HFF-Myc (cell line): ENCODE measurements around the gene SLIT3.

Experiments used
- DNase-seq: peaks from one replicate; pipeline ENCODE4 v3.0.0-alpha.2; 2011; ENCODE audit warnings: low read depth; ENCODE audit errors: extremely low read depth
- H3K4me3 ChIP-seq: replicated peaks from 2 replicates; pipeline ENCODE4 v1.5.1; 2011; ENCODE audit warnings: low read depth, mild to moderate bottlenecking, control low read depth, low read length
- TF ChIP-seq, protein P1 (sequence below): IDR thresholded peaks from 2 replicates; pipeline ENCODE4 v1.5.1; 2012; ENCODE audit warnings: mild to moderate bottlenecking, low read depth, low read length, control low read depth; ENCODE audit errors: missing control alignments

The SLIT3 gene

DNA sequence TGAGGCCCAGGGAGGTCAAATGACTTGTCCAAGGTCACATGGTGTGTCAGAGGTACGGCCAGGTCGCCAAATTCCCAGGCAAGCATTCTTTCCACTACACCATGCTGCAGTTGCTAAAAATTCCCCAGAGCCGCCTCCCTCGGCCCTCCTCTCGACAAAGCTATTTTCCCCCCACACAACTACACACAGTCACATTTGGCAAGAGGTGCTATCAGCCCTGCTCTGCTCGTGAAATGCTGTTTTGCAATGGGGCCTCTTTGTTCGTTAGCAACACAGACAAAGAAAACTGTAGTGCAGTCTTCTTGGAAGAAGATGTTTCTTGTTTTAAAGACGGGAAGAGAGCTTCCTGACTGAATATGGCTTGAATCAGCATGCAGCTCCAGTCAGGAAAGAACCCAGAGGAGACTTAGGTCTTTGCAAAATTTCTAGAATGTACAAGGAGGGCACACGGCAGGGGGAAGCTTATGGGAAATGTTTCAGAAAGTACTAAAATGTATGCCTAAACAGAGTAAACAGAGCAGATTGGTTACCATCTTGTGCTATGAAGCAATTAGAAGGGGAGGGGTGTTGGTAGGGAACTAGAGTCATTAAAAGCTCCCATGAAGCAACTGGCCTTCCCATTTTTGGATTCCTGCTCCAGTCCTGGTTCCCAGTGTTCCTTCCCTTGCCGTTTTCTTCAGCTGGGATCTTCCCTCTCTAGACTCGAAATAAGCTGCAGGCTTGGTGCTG, 14.2 kb downstream of the SLIT3 start:
- no peak overlapping the region for H3K4me3 ChIP-seq
- no peak for DNase-seq
- TF ChIP-seq, protein P1, sequence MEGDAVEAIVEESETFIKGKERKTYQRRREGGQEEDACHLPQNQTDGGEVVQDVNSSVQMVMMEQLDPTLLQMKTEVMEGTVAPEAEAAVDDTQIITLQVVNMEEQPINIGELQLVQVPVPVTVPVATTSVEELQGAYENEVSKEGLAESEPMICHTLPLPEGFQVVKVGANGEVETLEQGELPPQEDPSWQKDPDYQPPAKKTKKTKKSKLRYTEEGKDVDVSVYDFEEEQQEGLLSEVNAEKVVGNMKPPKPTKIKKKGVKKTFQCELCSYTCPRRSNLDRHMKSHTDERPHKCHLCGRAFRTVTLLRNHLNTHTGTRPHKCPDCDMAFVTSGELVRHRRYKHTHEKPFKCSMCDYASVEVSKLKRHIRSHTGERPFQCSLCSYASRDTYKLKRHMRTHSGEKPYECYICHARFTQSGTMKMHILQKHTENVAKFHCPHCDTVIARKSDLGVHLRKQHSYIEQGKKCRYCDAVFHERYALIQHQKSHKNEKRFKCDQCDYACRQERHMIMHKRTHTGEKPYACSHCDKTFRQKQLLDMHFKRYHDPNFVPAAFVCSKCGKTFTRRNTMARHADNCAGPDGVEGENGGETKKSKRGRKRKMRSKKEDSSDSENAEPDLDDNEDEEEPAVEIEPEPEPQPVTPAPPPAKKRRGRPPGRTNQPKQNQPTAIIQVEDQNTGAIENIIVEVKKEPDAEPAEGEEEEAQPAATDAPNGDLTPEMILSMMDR, result no peak

DNA sequence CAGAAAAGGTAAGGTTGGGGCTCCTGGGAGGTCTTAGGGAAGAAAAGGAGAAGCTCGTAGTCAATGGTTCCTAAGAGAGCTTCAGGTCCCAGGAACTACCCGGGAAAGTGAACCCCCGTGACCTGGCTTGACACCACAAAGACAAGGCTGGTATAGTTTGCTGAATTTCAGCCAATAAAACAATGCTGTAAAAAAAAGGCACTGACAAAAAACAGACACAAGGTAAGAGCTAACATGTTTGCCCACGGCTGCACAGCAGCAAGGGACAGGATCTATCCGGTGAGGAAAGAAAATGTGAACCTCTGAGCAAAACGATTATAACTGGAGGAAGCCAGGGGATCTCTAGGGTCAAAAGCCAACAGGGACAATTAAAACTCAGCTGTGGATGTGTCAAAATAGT, 17.1 kb downstream of the SLIT3 start:
- no peak overlapping the region for H3K4me3 ChIP-seq
- DNase-seq, result no peak
- TF ChIP-seq, protein P1, result no peak

DNA sequence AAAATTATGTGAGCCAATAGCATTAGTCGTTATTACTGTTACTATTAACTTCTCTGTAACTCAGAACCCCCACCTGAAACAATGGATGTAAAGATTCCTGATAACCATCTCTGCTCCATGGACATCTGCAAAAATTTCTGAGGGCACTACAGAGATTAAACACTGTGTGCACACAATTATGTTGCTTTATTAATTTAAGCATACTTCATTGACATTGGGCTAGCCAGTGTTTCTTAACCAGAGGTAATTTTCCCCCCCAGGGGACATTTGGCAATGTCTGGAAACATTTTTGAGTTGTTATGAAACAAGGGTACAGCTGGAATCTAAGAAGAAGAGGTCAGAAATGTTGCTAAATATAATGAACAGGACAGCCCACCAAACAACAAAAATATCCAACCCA, 19.3 kb downstream of the SLIT3 start:
- TF ChIP-seq, protein P1, result no peak
- no peak for DNase-seq
- H3K4me3 ChIP-seq, result no peak overlapping the region

DNA sequence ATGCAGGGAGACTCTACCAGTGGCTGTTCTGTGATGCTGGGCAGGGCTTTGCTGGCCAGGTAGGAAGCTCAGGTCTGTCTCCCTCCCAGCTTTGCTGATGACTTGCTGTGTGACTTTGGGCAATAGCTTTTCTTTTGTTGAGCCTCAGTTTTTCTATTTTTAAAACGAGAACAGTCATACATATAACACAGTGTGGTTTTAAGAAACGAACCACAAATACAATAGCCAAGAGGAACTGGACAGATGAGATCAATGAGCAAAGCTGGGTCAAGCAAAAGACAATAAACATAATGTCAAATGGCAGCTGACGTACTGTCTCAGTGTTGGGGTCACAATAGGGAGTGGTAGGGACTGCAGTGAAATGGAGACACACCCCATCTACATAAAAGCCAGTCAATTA, 20.2 kb downstream of the SLIT3 start:
- no peak overlapping the region for H3K4me3 ChIP-seq
- no peak for DNase-seq
- TF ChIP-seq, protein P1, result no peak

DNA sequence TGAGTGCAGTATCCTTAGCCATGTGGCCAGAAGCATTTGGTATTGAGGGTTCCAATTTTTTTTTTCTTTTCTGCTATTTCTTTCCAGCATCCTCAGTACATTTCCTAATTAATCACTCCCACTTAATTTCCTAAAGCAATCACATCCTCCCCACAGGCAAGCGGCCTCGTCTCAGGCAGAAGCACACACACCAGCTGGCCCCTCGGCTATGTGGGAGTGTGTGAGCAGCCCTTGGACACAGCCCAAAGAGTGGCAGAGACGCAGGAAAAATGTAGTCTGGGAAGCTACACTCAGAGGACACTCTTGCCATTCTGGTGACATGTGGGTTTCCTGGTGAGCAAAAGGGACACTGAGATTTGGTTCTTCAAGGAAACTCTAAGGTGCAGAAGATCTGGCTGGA, 20.7 kb downstream of the SLIT3 start:
- TF ChIP-seq, protein P1, result no peak
- no peak overlapping the region for H3K4me3 ChIP-seq

DNA sequence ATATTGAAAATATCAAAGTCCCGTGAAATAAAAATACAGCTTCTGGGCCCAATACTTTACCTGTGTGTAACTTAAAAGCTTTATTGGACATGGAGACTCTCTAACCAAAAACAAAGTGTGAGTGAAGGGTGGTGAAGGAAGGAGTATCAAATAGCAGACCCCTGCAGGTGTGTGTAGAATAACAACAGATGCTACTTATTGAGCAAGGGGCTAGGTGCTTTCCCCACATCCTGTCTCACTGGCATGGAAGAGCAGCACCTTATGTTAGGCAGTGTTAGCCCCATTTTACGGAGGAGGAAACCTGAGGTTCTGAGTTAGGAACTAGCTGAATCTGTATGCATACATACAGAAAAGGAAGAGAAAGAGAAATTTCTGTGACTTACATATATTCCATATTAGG, 21.8 kb downstream of the SLIT3 start:
- TF ChIP-seq, protein P1, result no peak
- DNase-seq, result no peak
- H3K4me3 ChIP-seq, result no peak overlapping the region

More for the DNA sequence above, 20.7 kb downstream of the SLIT3 start:
- no peak for DNase-seq

DNA sequence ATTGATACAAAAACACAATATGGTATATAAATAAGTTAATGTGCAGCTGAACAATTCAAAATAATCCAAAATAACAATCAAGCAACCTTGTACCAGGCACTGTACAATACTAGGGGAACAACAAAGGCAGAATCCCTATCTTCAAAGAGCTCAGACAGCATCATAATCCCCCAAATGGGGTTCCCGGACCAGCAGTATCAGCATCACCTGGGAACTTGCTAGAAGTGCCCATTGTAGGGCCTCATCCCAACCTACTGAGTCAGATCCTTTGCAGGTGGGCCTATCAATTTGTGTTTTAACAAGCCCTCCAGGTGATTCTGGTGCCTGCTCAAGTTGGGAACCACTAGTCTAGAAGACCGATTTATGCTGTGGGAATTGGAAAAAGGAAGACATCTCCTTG, 27.1 kb downstream of the SLIT3 start:
- DNase-seq, result no peak
- TF ChIP-seq, protein P1, result no peak
- no peak overlapping the region for H3K4me3 ChIP-seq
